Stimulated activated CD4-positive, alpha-beta T cell treated with anti-CD3 and anti-CD28 coated beads, Interleukin-12 subunit alpha, Interleukin-12 subunit beta, amount 100 ng/mL, for 24 hours (primary cell): ENCODE data around the gene METAP1D.
"Not testable (repeated sequence)": the region's sequence is repeated elsewhere in the genome, so short reads cannot be mapped to it uniquely, and the experiment has no call there.

ENCODE experiments used
- DNase-seq, 2 experiments: peaks; one replicate each; pipeline ENCODE4 v3.0.0-alpha.2; 2020; ENCODE audit warnings: low read depth in 2 of 2

METAP1D gene

DNA sequence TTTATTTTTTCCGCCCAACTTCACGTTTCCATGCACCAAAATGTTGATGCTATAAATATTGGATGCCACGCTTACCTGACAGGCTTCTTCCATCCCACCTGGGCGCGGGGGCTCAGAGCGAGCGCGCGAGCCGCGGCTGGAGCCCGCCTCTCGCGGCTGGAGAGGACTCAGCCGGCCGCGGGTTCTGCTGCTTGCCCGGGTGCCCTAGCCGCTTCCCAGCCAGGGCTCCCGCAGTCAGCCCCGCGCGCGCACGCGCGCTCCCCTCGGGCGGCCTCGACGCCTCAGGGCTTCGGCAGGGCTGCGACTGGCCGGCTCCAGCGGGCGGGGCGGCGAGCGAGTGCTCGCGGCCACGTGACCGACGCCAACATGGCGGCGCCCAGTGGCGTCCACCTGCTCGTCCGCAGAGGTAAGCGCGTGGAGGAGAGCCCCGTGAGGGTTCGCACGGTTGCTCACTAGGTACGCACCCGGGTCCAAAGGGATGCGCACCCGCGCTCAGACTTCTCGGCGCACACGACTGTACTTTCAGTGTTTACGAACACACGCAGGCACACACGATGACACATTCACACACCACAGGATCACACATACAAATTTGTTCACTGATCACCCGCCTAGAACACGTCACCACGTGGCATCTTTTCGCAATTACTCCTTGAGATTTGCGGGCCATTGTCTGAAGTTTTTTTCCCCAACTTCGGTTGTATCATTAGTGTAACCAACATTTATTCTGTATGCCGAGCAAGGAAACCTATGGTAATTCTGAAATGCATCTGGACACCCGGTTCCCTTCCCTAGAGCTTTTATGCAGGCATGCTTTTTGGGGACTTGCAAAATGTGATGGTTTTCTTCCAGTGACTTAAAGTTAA, at the start of gene METAP1D:
METAP1D (plus strand) TSS at position 350 of the 866 bp plus-strand sequence; CDS start at position 367, 17 bp downstream.
- peak; percentile 78 to 83 for DNase-seq

DNA sequence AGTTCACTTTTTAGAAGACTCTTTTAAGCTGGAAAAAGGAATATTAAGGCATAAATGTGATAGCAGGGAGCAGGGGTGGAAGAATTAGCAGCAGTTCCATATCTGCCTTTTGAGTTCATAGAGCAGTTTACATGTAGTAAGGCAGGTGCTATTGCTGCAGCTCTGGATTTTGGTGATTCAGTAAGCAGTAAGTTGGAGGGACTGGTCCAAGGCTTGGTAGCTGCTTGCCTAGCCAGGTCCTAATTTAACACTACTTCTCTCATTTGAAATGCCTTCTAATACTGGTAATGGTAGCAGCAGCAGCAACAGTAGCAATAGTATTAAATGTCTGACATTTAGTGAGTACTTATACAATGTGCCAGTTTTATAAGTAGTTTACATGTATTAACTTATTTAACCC, 47.5 kb upstream of the METAP1D start:
- no peak for DNase-seq

DNA sequence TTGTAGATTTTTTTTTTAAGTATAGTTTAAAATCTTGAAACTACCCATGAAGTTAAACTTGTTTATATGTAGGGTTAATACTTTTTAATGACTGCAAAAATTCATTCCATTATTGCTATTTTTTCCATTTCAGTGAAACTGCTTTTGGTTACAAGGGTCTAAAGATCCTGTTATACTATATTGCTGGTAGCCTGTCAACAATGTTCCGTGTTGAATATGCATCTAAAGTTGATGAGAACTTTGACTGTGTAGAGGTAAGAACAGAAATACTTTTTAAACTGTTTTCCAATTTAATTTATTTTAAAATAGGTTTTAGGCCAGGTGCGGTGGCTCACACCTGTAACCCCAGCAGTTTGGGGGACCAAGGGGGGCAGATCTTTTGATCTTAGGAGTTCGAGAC, 47.0 kb upstream of the METAP1D start:
- no peak for DNase-seq

DNA sequence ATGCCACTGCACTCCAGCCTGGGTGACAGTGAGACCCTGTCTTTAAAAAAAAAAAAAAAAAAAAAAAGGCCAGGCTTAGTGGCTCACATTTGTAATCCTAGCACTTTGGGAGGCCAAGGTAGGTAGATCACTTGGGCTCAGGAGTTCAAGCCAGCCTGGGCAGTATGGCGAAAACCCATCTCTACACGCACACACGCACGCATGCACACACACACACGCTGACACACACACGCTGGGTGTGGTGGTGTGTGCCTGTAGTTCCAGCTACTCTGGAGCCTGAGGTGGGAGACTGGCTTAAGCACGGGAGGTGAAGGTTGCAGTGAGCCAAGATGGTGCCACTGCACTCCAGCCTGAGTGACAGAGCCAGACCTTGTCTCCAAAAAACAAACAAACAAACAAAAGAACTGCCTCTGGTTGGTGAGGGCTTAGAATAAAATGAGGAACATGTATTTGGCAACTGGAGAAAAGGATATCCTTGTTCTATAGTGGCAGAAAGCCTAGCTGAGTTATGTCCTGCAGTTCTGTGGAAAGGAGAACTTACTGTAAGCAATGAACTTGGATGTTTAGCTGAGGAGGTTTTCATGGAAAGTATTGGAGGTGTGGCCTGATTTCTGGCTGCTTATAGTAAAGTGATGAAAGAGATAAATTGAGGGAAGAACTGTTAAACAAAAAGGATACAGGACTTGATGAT, 43.5 kb upstream of the METAP1D start:
- DNase-seq, result no peak

DNA sequence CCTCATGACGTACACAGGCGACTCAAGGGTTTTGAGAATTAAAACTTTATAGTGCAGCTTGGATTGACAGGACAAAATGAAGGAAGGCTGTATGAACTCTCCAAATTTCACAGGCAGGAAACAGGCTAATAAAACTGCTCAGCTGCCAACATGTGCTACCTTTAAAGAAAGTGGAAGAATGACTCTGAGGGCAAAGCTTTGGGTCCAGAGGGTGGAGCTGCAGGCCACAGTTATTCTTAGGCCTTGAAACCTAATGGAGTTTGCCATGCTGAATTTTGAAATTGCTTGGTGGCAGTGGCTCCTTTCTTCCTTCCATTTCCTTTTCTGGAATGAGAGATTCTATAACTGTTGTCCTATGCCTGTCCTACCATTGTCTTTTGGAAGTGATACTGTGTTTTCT, 42.7 kb upstream of the METAP1D start:
- DNase-seq, result no peak

DNA sequence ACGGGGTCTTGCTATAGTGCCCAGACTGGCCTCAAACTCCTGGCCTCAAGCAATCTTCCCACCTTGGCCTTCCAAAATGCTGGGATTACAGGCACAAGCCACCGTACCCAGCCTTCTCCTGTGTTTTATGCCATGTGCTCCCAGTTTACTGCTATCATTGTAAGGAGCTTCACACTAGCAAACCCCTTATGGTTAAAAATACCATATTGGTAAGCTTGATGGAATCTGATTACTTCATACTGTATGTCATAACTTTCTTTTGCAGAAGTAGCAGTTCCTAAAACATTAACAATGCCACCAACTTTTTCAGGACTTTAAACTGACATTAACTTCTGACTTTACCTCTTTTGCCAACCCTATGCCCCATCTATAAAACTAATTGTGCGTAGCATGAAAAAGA, 41.3 kb upstream of the METAP1D start:
- no peak for DNase-seq

DNA sequence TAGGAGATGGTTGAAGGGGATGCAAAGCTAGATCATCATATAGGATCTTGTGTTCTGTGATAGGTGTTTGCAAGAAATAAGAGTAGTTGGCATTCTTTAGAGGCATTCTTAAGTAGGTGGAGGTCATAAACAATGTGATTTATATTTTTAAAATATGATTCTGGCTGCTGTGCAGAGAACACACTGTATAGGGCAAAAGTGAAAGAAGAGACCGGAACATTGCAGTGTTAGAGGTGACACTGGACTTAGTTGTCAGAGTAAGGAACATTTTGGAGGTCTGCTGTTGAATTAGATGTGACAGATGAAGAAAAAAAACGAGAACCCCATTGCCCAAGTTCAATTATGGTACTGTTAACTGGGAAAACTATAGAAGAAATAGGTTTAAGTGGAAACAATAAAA, 39.8 kb upstream of the METAP1D start:
- no peak for DNase-seq

DNA sequence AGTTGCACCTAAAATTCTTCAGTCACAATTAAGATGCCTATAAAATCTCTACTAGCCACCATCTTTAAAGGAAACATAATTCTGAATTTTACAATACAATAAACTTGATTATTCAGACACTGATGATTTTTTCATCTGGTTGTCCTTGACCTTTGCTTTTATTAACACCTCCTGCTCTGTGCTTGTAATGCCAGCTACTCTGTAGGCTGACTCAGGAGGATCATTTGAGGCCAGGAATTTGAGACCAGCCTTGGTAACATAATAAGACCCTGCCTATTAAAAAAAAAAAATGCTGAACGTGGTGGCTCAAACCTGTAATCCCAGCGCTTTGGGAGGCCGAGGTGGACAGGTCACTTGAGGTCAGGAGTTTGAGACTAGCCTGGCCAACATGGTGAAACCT, 39.2 kb upstream of the METAP1D start:
- no peak for DNase-seq

DNA sequence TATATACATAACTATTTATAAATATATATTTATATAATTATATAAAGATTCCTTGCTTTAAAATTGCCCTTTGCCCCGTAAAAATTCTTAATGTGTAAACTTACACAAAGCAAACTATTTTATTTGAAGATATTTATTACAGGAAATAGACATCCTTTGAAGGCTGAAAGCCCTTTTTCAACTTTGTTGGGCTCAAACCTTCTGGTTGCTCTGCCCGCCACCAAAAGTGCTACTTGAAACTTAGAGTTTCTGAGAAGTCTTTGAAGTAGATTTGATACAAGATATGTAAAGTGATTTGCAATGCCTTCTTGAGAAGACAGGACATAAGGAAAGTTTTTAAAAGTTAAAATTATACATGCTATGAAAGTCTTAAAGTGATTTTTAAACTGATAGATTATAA, 36.6 kb upstream of the METAP1D start:
- DNase-seq, result no peak

DNA sequence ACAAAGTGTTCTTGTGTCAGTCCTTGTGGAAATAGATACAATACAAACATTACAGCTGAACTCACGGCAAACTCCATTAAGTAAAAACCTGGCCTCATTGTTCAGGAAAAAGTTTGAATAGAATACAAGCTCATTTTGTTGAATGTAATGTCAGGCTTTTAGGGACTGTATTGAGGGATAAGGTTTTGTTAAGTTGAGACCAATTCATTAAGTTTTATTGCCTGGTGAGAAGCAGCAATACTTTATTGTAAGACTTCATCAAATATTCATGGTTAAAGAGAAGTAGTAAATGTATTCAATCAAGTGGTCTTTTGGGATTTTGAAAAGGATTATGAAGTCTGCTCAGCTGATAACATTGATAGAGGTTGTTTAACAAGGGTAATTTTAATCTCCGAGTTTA, 35.4 kb upstream of the METAP1D start:
- no peak for DNase-seq

DNA sequence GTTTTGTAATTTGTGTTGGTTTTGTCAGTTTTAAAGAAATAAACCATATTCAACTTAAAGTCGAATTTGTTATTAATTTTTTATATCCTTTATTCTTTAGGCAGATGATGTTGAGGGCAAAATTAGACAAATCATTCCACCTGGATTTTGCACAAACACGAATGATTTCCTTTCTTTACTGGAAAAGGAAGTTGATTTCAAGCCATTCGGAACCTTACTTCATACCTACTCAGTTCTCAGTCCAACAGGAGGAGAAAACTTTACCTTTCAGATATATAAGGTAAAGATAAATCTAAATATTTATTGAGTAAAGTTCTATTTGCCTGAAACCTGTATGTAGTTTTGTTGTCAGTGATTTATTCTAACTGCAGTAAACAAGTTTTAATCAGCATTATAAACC, 34.5 kb upstream of the METAP1D start:
- no peak for DNase-seq

DNA sequence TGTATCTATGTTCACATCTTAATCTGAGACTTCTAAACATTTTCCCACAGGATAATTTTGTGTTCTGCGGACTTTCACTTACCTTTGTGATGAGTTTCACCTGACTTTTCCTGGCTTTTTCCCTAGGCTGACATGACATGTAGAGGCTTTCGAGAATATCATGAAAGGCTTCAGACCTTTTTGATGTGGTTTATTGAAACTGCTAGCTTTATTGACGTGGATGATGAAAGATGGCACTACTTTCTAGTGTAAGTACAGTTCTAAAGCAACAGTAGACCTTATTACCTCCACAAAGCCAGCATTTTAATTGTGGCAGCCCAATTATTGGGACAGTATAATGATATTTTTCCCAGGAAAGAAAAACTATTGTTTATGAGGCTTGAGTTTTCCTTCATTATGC, 34.1 kb upstream of the METAP1D start:
- no peak for DNase-seq

DNA sequence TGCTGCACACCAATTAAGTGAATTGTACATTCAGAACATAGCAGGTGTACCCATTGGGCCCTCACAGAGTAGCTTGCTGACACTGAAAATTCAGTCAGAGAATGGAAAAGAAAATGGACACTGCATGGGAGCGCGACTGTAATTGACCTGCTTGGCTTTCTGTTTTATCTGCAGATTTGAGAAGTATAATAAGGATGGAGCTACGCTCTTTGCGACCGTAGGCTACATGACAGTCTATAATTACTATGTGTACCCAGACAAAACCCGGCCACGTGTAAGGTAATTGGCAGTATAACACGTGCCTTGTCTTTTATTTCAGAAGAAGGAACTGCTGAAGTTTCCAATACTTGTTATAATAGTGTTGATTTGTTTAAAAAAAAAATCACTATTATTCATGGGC, 33.5 kb upstream of the METAP1D start:
- DNase-seq, result no peak

DNA sequence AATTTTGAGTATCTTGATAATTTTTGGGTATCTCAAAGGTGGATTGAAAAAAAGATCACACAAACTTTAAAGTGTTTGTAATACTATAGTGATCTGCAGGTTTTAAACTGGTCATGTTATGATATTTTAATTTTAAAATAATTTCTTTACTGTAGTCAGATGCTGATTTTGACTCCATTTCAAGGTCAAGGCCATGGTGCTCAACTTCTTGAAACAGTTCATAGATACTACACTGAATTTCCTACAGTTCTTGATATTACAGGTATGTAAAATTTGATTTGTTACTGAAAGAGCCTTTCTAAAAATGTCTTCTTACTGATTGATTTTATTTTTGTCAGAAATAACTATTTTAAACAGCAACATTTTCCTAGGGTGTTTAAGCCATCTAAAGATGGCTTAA, 33.1 kb upstream of the METAP1D start:
- DNase-seq, result no peak

DNA sequence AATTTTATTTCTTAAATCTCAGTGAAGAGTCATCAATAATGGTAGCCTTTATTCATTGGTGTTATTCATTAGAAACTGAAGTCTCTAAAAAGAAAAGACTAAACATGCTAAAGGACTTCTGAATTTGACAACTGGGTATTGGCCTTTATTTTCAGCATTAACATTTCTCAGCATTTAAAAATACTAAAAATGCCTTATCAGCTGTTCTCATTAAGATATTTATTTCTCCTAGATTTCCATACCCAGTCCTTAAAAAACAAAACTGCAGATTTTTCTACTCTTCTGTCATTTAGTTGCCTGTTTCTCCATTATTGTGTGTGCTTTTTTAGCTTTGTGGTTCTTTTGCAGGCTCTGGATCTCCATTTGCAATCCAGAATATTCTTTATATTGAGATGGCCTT, 31.2 kb upstream of the METAP1D start:
- no peak for DNase-seq

DNA sequence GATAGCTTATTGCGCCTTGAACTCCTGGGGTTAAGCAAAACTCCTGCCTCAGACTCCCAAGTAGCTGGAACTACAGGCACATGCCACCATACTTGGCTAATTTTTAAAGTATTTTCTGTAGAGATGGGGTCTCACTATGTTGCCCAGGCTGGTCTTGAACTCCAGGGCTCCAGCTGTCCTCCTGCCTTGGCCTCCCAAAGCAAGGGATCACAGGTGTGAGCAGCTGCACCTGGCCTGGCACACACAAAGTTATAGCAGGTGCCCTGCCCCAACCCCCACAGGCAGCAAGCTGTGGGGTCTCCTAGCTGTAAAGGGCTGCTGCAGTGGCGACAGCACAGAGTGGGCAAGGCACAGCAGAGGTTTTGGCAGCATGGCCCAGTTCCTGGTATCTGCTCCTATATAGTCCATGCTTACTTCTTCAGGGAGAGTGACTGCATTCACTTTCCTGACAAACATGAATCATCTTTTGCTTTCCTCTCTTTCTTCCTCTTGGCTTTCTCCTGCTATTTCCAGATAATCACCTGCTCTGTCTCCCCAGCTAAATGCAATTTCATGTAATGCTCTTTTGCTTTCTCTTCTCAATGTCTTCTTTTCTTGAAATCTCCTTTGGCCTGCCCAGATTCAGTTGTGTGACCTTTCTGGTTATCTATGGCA, 27.3 kb upstream of the METAP1D start:
- no peak for DNase-seq

DNA sequence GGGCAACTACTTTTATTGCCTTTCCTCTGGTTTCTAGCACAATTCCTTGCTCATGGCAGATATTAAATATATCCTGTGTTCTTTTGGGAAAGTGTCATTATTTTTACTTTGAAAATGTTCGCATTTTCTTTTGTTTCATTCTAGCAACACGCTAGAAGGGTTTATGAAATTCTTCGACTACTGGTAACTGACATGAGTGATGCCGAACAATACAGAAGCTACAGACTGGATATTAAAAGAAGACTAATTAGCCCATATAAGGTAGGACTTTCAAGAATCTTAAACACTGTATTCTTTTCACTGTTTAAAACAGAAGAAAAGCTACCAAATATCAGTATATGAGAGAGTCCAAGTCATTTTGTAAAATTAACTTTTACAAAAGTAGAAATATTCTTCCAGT, 20.6 kb upstream of the METAP1D start:
- DNase-seq, result no peak

DNA sequence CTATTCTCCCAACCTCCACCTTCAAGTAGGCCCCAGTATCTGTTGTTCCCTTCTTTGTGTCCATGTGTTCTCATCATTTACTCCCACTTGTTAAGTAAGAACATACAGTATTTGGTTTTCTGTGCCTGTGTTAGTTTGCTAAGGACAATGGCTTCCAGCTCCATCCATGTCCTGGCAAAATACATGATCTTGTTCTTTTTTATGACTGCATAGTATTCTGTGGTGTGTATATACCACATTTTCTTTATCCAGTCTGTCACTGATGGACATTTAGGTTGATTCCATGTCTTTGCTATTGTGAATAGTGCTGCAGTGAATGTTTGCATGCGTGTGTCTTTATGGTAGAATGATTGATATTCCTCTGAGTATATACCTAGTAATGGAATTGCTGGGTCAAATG, 15.8 kb upstream of the METAP1D start:
- not testable (repeated sequence) for DNase-seq

DNA sequence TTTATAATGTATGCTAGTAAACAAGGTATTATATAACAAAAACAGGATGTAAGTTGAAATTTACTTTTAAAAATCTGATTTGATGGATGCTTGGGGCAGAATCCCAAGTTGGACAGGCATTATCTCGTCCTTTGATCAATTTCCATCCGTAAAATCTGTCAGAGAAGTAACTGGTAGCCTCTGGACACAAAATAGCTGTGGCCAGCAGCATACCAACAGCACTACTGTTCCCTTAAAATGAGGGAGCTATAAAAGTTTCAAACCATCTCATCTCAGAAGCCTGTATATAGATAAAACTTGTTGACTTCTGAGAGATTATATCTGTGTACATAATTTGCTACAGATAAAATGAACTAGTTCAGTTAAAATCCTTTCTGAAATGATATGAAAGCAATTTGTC, 14.7 kb upstream of the METAP1D start:
- no peak for DNase-seq

DNA sequence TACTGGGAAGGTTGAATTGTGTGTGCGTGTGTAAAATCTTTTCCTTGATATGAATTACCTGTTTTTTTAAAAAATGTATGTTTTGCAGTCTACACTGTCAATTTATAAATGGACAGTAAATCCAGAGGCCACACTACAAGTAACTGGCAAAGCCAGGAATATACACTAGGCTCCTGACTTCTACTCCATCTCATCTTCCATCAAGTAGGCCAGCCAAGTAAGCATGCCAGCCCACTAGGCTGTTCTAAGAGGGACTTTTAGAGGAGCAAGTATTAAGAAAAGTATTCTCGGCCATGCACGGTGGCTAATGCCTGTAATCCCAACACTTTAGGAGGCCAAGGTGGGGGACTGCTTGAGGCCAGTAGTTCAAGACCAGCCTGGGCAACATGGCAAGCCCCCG, 13.0 kb upstream of the METAP1D start:
- no peak for DNase-seq

DNA sequence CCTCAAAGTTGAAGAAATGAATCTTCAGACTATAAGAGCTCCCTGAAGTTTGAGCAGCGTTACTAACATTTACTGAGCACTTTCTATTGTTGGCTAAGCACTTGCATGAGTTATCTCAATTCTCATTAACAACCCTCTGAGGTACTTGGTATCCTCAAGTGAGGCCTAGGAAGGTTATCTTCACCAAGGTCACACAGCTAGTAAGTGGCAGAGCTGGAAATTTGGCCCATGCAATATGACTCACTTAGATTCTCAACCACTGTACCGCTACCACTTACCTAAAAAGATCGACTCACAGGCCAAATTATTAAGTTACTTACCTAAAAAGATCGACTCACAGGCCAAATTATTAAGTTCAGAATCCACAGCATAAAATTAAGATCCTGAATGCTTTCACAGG, 8.7 kb upstream of the METAP1D start:
- no peak for DNase-seq

DNA sequence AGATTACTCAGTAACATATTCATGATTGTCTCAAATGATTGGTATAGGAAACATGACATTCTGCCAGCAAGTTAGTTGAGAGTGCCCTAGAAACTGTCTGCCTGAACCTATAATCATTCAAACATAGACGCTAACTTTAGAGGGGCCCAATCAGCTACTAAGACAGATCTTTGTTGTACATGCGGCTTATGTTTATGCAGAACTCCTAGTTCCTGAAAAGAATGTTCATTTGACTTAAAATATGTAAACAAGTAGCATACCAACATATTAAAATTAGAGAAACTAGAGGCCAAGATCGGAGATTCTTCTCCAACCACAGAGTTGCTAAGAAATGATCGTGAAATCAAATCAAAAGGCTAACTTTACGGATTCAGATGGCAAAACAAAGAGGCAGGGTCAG, 4.2 kb upstream of the METAP1D start:
- no peak for DNase-seq

DNA sequence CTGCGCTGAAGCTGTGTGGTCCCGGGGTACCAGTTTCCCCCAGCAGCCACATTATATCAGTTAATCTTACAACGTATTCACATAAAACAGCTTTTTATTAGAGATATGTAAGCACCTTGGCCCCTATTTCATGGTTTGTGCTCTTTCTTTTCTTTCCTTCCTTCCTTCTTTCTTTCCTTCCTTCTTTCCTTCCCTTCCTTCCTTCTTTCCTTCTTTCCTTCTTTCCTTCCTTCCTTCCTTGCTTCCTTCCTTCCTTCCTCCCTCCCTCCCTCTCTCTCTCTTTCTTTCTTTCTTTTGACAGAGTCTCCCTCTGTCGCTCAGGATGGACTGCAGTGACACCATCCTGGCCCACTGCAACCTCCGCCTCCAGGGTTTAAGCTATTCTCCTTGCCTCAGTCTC, 3.7 kb upstream of the METAP1D start:
- no peak for DNase-seq
